OCI-LY7 (cell line): ENCODE data around the gene RRH. TPM values are rescaled to one million over a fixed set of nuclear protein-coding genes. Genes with fewer than 3 reads are reported as not detected.

Source experiments
- BruUV-seq: library from RNA; stranded (reverse); fragments of 400-500 nt; replicated peaks from 2 replicates; lab custom pipeline; 2021; lab: Mats Ljungman, UMichigan
- CTCF ChIA-PET: fragments of 300-600 bp; sonication (Branson Sonifier 250); formaldehyde crosslinking; loops from one replicate; lab custom pipeline; 2022; ENCODE audit warnings: antibody characterized with exemption; ENCODE audit not compliant: unreplicated experiment; lab: Charles Lee
- POLR2A ChIA-PET: fragments of 300-600 bp; sonication (Branson Sonifier 250); formaldehyde crosslinking; loops from one replicate; lab custom pipeline; 2022; ENCODE audit warnings: antibody characterized with exemption; lab: Charles Lee
- DNase-seq: peaks from one replicate; pipeline ENCODE4 v3.0.0-alpha.2; 2015; ENCODE audit warnings: low spot score
- H2AFZ ChIP-seq: fragments of 200-600 bp; sonication (generic), shearing (Covaris generic); 2 replicates; pipeline ENCODE4 v1.6.1; 2014; ENCODE audit warnings: mild to moderate bottlenecking, antibody characterized with exemption, low read length, moderate library complexity
- H3K27ac ChIP-seq: fragments of 200-600 bp; sonication (generic); 2 replicates; pipeline ENCODE4 v1.5.1; 2014; ENCODE audit warnings: mixed run types, low read depth, mild to moderate bottlenecking, moderate library complexity, low read length, inconsistent platforms; ENCODE audit not compliant: poor library complexity, severe bottlenecking
- H3K36me3 ChIP-seq: fragments of 200-600 bp; sonication (generic); 2 replicates; pipeline ENCODE4 v1.6.1; 2014; ENCODE audit warnings: mild to moderate bottlenecking, antibody characterized with exemption, low read length, moderate library complexity, mixed read lengths; ENCODE audit not compliant: insufficient read depth
- H3K4me1 ChIP-seq: fragments of 200-600 bp; sonication (generic); 2 replicates; pipeline ENCODE4 v1.5.1; 2014; ENCODE audit warnings: mild to moderate bottlenecking, low read length; ENCODE audit not compliant: insufficient read depth, poor library complexity, severe bottlenecking
- H3K4me2 ChIP-seq: fragments of 200-600 bp; sonication (generic); 2 replicates; pipeline ENCODE4 v1.6.1; 2014; ENCODE audit warnings: mild to moderate bottlenecking, low read length
- H3K4me3 ChIP-seq: fragments of 200-600 bp; sonication (generic); 2 replicates; pipeline ENCODE4 v1.5.1; 2014; ENCODE audit warnings: mild to moderate bottlenecking, low read depth, low read length; ENCODE audit not compliant: poor library complexity, severe bottlenecking
- H3K79me2 ChIP-seq: fragments of 200-600 bp; sonication (generic); 2 replicates; pipeline ENCODE4 v1.6.1; 2016; ENCODE audit warnings: low read depth, mild to moderate bottlenecking, low read length, moderate library complexity, mixed read lengths; ENCODE audit not compliant: insufficient read depth
- H3K9me2 ChIP-seq: fragments of 200-600 bp; sonication (generic); 2 replicates; pipeline ENCODE4 v1.6.1; 2016; ENCODE audit warnings: mild to moderate bottlenecking, low read length, mixed read lengths; ENCODE audit not compliant: insufficient read depth
- H3K9me3 ChIP-seq: fragments of 200-600 bp; sonication (generic); 2 replicates; pipeline ENCODE4 v1.6.1; 2014; ENCODE audit warnings: mild to moderate bottlenecking, mixed run types, low read length, mixed read lengths
- H4K20me1 ChIP-seq: fragments of 200-600 bp; sonication (generic); 2 replicates; pipeline ENCODE4 v1.6.1; 2014; ENCODE audit warnings: mild to moderate bottlenecking, antibody characterized with exemption, low read length, moderate library complexity, mixed read lengths; ENCODE audit not compliant: insufficient read depth
- EZH2phosphoT487 ChIP-seq: fragments of 200-600 bp; sonication (generic); IDR thresholded peaks from 2 replicates; pipeline ENCODE4 v1.6.1; 2018; ENCODE audit warnings: low read depth, borderline replicate concordance, mild to moderate bottlenecking, mixed run types, antibody characterized with exemption, low read length, moderate library complexity, mixed read lengths
- intact Hi-C: fragments of 100-400 bp; cut with micrococcal nuclease; formaldehyde crosslinking; loops from one replicate; pipeline ENCODE4 v1.10.0; 2022; ENCODE audit not compliant: unreplicated experiment
- total RNA-seq, 2 experiments: library from RNA; depleted of rRNA in 1 of 2; stranded (reverse); fragments of >200 nt in 1 of 2; shearing (Covaris generic) in 1 of 2; gene quantifications; 2 replicates each; pipeline ENCODE4 v1.2.3, GENCODE V29; 2014 to 2022
- TF ChIP-seq, protein P1 (sequence below): fragments of 200-600 bp; sonication (generic); conservative IDR thresholded peaks from 2 replicates; pipeline ENCODE4 v1.5.1; 2014; ENCODE audit warnings: mild to moderate bottlenecking, antibody characterized with exemption, low read length, moderate library complexity, mixed read lengths

The RRH gene
- total RNA-seq, 2 experiments from 2014 or later = 0.23 to 0.35 TPM

DNA sequence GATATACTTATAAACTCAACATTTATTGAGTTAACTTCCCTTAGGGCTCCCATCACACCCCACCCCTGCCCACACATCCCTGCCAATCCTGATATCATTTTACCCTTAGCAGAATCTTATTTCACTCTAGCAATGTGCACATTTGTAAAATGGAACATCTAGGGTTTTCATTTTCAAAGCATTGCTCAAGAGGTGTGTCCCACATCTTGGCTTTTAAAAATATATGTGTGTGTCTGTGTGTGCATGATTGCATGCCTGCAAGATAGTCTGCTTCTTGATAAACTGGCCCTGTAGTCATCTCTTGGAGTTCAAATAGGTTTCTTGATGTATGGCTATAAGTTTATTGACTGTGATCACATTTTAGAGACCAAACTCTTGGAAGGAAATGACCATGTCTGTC is 58.5 kb downstream of the RRH start:
- ChIA-PET POLR2A (no interaction called here), CTCF (no interaction called here)
- Histone ChIP-seq H3K9me3 (no peaks in the 10 kb centered on the region), H3K4me1 (no peaks in the 10 kb centered on the region), H3K36me3 (no peaks in the 10 kb centered on the region), H3K27ac (no peak overlapping the region), H4K20me1 (no peaks in the 10 kb centered on the region), H3K4me2 (no peak overlapping the region), H3K79me2 (no peaks in the 10 kb centered on the region), H2AFZ (no peak overlapping the region), H3K4me3 (no peak overlapping the region), H3K9me2 (no peaks in the 10 kb centered on the region)
- TF ChIP-seq, protein P1, sequence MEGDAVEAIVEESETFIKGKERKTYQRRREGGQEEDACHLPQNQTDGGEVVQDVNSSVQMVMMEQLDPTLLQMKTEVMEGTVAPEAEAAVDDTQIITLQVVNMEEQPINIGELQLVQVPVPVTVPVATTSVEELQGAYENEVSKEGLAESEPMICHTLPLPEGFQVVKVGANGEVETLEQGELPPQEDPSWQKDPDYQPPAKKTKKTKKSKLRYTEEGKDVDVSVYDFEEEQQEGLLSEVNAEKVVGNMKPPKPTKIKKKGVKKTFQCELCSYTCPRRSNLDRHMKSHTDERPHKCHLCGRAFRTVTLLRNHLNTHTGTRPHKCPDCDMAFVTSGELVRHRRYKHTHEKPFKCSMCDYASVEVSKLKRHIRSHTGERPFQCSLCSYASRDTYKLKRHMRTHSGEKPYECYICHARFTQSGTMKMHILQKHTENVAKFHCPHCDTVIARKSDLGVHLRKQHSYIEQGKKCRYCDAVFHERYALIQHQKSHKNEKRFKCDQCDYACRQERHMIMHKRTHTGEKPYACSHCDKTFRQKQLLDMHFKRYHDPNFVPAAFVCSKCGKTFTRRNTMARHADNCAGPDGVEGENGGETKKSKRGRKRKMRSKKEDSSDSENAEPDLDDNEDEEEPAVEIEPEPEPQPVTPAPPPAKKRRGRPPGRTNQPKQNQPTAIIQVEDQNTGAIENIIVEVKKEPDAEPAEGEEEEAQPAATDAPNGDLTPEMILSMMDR = no peak
- TF ChIP-seq EZH2phosphoT487 = no peak
- DNase-seq = no peak
- intact Hi-C loops = no loop called here
- no TSS peak for BruUV-seq

DNA sequence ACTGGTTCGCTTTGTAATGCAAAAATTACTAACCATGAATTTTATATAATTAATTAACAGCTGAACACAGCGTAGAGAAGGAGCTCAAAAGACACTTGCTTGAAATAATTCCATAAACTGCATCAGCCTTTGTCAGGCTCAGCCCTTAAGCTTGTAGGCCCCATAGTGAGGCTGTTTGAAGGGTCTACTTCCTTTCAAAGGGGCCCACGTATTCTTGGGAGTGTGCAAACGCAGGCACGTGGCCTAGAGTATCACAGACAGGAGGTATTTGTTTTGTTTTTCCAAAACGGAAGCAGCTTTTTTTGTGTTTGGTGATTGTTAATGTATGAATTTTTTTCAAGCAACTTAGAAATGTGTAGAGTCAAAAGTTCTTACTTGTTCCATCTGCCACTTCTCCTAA is 59.3 kb downstream of the RRH start:
- H3K4me2 ChIP-seq = no peak overlapping the region
- no peaks in the 10 kb centered on the region for H3K9me3 ChIP-seq
- no peak overlapping the region for H3K4me3 ChIP-seq
- ChIA-PET CTCF (no interaction called here), POLR2A (no interaction called here)
- H3K4me1 ChIP-seq = no peaks in the 10 kb centered on the region
- no peaks in the 10 kb centered on the region for H3K79me2 ChIP-seq
- no peak overlapping the region for H3K27ac ChIP-seq
- no peak for DNase-seq
- intact Hi-C loops = no loop called here
- H3K9me2 ChIP-seq = no peaks in the 10 kb centered on the region
- H2AFZ ChIP-seq = no peak overlapping the region
- H4K20me1 ChIP-seq = no peaks in the 10 kb centered on the region
- TF ChIP-seq, protein P1 = no peak
- no peak for TF ChIP-seq EZH2phosphoT487
- H3K36me3 ChIP-seq = no peaks in the 10 kb centered on the region
- BruUV-seq = no TSS peak

DNA sequence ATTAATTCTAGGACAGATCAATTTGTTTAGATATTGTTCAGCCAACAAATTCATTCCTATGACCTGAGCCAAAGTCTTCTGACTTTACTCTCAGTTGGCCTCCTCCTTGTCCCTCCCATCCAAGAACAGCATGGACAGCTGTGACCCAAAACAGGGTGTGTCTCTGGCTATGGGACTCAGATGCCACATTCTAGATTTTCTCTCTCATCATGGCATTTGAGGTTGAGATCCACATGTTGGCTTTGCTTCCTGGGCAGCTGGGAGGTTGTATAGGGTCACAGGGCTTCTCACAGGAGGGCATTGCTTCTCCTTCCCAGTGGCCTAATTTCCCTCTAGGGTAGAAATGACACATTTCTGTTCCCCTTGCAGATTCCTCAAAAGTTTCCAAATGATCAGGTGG is 62.3 kb downstream of the RRH start:
- ChIA-PET POLR2A (no interaction called here), CTCF (no interaction called here)
- Histone ChIP-seq H3K79me2 (no peaks in the 10 kb centered on the region), H4K20me1 (no peaks in the 10 kb centered on the region), H3K4me2 (no peak overlapping the region), H3K9me2 (0 out of 2 replicates have a peak, but pooled peaks cover 3% of the 10 kb centered on the region), H3K36me3 (no peaks in the 10 kb centered on the region), H3K9me3 (no peaks in the 10 kb centered on the region), H3K4me1 (no peaks in the 10 kb centered on the region), H3K27ac (no peak overlapping the region), H2AFZ (no peak overlapping the region), H3K4me3 (no peak overlapping the region)
- intact Hi-C loops = no loop called here
- TF ChIP-seq, protein P1 = no peak
- TF ChIP-seq EZH2phosphoT487 = no peak
- BruUV-seq = no TSS peak
- no peak for DNase-seq

Other genes starting within 250 kb of the RRH start
- gene CASP6, start 124.5 kb upstream of the RRH start, total RNA-seq (2014; rRNA removed; shearing (Covaris generic)) = 8.1 and 10.1 TPM in 2 replicates
- 9.1 and 9.2 TPM in 2 replicates for gene CASP6, start 124.5 kb upstream of the RRH start, total RNA-seq (2022)
- gene PLA2G12A, start 97.9 kb upstream of the RRH start, total RNA-seq (2014; rRNA removed; shearing (Covaris generic)) = 9.0 and 18.1 TPM in 2 replicates
- gene PLA2G12A, start 97.9 kb upstream of the RRH start, total RNA-seq (2022) = 31.4 and 35.9 TPM in 2 replicates
- gene CFI, start 26.0 kb upstream of the RRH start, total RNA-seq (2014; rRNA removed; shearing (Covaris generic)) = not detected in 2 replicates
- gene CFI, start 26.0 kb upstream of the RRH start, total RNA-seq (2022) = not detected in 2 replicates
- 16.4 and 26.7 TPM in 2 replicates for gene GAR1, start 12.2 kb upstream of the RRH start, total RNA-seq (2014; rRNA removed; shearing (Covaris generic))
- 37.7 and 42.5 TPM in 2 replicates for gene GAR1, start 12.2 kb upstream of the RRH start, total RNA-seq (2022)
- gene LRIT3, start 20.1 kb downstream of the RRH start, total RNA-seq (2014; rRNA removed; shearing (Covaris generic)) = 0.10 and 0.13 TPM in 2 replicates
- gene LRIT3, start 20.1 kb downstream of the RRH start, total RNA-seq (2022) = 0.09 and 0.11 TPM in 2 replicates
- gene EGF, start 84.9 kb downstream of the RRH start, total RNA-seq (2014; rRNA removed; shearing (Covaris generic)) = not detected in 2 replicates
- gene EGF, start 84.9 kb downstream of the RRH start, total RNA-seq (2022) = not detected in 2 replicates